HepG2 (cell line): Measurements from ENCODE around the gene PPP1R12C. TPM values are rescaled to one million over a fixed set of nuclear protein-coding genes. Genes with fewer than 3 reads are reported as not detected.
A peak's percentile ranks its signal among the peaks of the same experiment; 100 is the strongest.

Source experiments
- ATAC-seq: fragments of 200-7000 bp; cut with Tn5 transposase; 3 replicates; pipeline ENCODE4 v1.9.1; 2020; ENCODE audit warnings: mild to moderate bottlenecking, moderate library complexity
- BruUV-seq: library from RNA; stranded (reverse); fragments of 400-500 nt; replicated peaks from 2 replicates; lab custom pipeline; 2021; lab: Mats Ljungman, UMichigan
- CTCF ChIA-PET: fragments of 300-600 bp; formaldehyde crosslinking; extraction: SDS; loops from one replicate; lab custom pipeline; 2021; ENCODE audit warnings: low total read pairs, inconsistent platforms, low intra/inter-chr PET ratio; lab: Yijun Ruan, JAX
- POLR2A ChIA-PET: fragments of 350-600 bp; sonication (Branson Sonifier 250); formaldehyde crosslinking; loops from one replicate; lab custom pipeline; 2020; ENCODE audit warnings: antibody characterized with exemption, inconsistent platforms; lab: Yijun Ruan, JAX
- DNase-seq: peaks from one replicate; pipeline ENCODE4 v3.0.0-alpha.2; 2015; ENCODE audit warnings: low spot score
- FAIRE-seq: peaks from 3 replicates; lab custom pipeline; 2011; peaks lifted over from hg19 to GRCh38; lab: Jason Lieb, UNC
- H2AFZ ChIP-seq: one replicate; pipeline ENCODE4 v1.6.1; 2011; ENCODE audit warnings: low read length, inconsistent platforms
- H3K27ac ChIP-seq: fragments of 300-600 bp; 3 replicates; pipeline ENCODE4 v1.8.0; 2011; ENCODE audit warnings: mixed run types, mild to moderate bottlenecking, mixed read lengths, low read length, inconsistent platforms; ENCODE audit not compliant: insufficient read depth; ENCODE audit errors: extremely low read length
- H3K27me3 ChIP-seq, 2 experiments: fragments of 200-600 bp in 1 of 2; 2 replicates in 1 of 2; 3 replicates in 1 of 2; pipeline versions ENCODE4 v1.6.0 to v1.8.0; 2011; ENCODE audit warnings: low read length in 2 of 2, mild to moderate bottlenecking in 2 of 2, moderate library complexity in 2 of 2, inconsistent platforms in 1 of 2; ENCODE audit not compliant: insufficient read depth in 2 of 2, control insufficient read depth in 1 of 2
- H3K36me3 ChIP-seq, 2 experiments: fragments of 200-600 bp in 1 of 2; replicated peaks in 1 of 2; 2 replicates in 1 of 2; 3 replicates in 1 of 2; pipeline versions ENCODE4 v1.5.1 to v1.8.0; 2011; ENCODE audit warnings: low read length in 2 of 2, inconsistent platforms in 1 of 2; ENCODE audit not compliant: insufficient read depth in 2 of 2, control insufficient read depth in 1 of 2
- H3K4me1 ChIP-seq: 2 replicates; pipeline ENCODE4 v1.5.1; 2012; ENCODE audit warnings: low read length, inconsistent platforms; ENCODE audit not compliant: insufficient read depth
- H3K4me2 ChIP-seq: 2 replicates; pipeline ENCODE4 v1.6.0; 2011; ENCODE audit warnings: low read depth, low read length, inconsistent platforms
- H3K4me3 ChIP-seq, 3 experiments: fragments of 200-600 bp in 1 of 3; sonication (generic), shearing (Covaris generic) in 1 of 3; replicated peaks in 1 of 3; 2 replicates each; pipeline ENCODE4 v1.5.1; 2011 to 2016; ENCODE audit warnings: low read length in 3 of 3, inconsistent platforms in 2 of 3, low read depth in 2 of 3, mild to moderate bottlenecking in 2 of 3, control low read depth in 1 of 3, mixed read lengths in 1 of 3; ENCODE audit not compliant: insufficient read depth in 1 of 3
- H3K79me2 ChIP-seq: one replicate; pipeline ENCODE4 v1.6.1; 2011; ENCODE audit warnings: low read length, inconsistent platforms; ENCODE audit not compliant: insufficient read depth
- H3K9ac ChIP-seq: 2 replicates; pipeline ENCODE4 v1.6.0; 2011; ENCODE audit warnings: mild to moderate bottlenecking, low read depth, low read length, inconsistent platforms; ENCODE audit not compliant: insufficient read depth
- H3K9me3 ChIP-seq: 2 replicates; pipeline ENCODE4 v1.5.1; 2012; ENCODE audit warnings: mild to moderate bottlenecking, low read length
- H4K20me1 ChIP-seq: 2 replicates; pipeline ENCODE4 v1.6.0; 2011; ENCODE audit warnings: inconsistent platforms, mild to moderate bottlenecking, low read length, moderate library complexity; ENCODE audit not compliant: insufficient read depth
- KLF6 ChIP-seq: IDR thresholded peaks from 2 replicates; pipeline ENCODE4 v1.8.0; 2016; ENCODE audit warnings: missing biosample characterization, missing genetic modification reagents
- NCOA2 ChIP-seq: sonication (generic); formaldehyde crosslinking; IDR thresholded peaks from 2 replicates; pipeline ENCODE4 v1.8.0; 2022; ENCODE audit warnings: inconsistent platforms
- ZNF337 ChIP-seq: sonication (generic); formaldehyde crosslinking; IDR thresholded peaks from 2 replicates; pipeline ENCODE4 v1.5.1; 2020; ENCODE audit warnings: missing genetic modification reagents, low read depth, mild to moderate bottlenecking, borderline replicate concordance
- ZNF430 ChIP-seq: sonication (generic); formaldehyde crosslinking; IDR thresholded peaks from 2 replicates; pipeline ENCODE4 v1.9.0; 2021; ENCODE audit warnings: mild to moderate bottlenecking, missing genetic modification reagents
- ZNF629 ChIP-seq: sonication (generic); formaldehyde crosslinking; conservative IDR thresholded peaks from 2 replicates; pipeline ENCODE4 v1.5.0; 2020; ENCODE audit warnings: missing genetic modification reagents
- ZZZ3 ChIP-seq: sonication (generic); formaldehyde crosslinking; IDR thresholded peaks from 2 replicates; pipeline ENCODE4 v1.4.0; 2020; ENCODE audit warnings: missing genetic modification reagents, mild to moderate bottlenecking, borderline replicate concordance
- WGBS: methylation state at CpG from one replicate; pipeline ENCODE4 v1.1.6; 2017; ENCODE audit warnings: low lambda C conversion rate; 5-methylcytosine and 5-hydroxymethylcytosine counted together
- in situ Hi-C: cut with HindIII; loops from 2 replicates; pipeline ENCODE4 v1.10.0; 2017; ENCODE audit warnings: low pct_unique_long_range_greater_than_20kb; ENCODE audit not compliant: extremely low pct_ligation_motif_present
- intact Hi-C: fragments of 100-400 bp; cut with micrococcal nuclease; formaldehyde crosslinking; loops from one replicate; pipeline ENCODE4 v1.10.0; 2022; ENCODE audit not compliant: unreplicated experiment
- polyA plus RNA-seq, 8 experiments: library from polyadenylated mRNA; depleted of rRNA in 3 of 8; stranded (reverse) in 7 of 8; unstranded in 1 of 8; fragments of >200 nt; fragmentation: Illumina TruSeq in 4 of 8; extraction: Trizol in 4 of 8; gene quantifications; 2 replicates each; pipeline versions ENCODE4 v1.2.1 to v1.2.3, GENCODE V29; 2011 to 2016; ENCODE audit warnings: low read depth in 4 of 8, missing spikeins in 1 of 8, mixed read lengths in 1 of 8; ENCODE audit not compliant: insufficient read depth in 1 of 8
- total RNA-seq, 5 experiments: library from RNA; depleted of rRNA; stranded (reverse); fragments of >200 nt; fragmentation: Illumina TruSeq; extraction: Trizol; gene quantifications; 2 replicates each; pipeline ENCODE4 v1.2.3, GENCODE V29; 2016; ENCODE audit warnings: low read depth in 1 of 5
- TF ChIP-seq, protein P1 (sequence below): IDR thresholded peaks from 2 replicates; pipeline ENCODE4 v1.6.1; 2018; ENCODE audit warnings: missing genetic modification reagents, mild to moderate bottlenecking, missing compliant biosample characterization

PPP1R12C gene
- total and polyA plus RNA-seq, 2 of the 13 experiments (the other 11 are each of a cell fraction or from before 2014, with no cell fraction given), result 29.7 to 30.3 TPM

DNA sequence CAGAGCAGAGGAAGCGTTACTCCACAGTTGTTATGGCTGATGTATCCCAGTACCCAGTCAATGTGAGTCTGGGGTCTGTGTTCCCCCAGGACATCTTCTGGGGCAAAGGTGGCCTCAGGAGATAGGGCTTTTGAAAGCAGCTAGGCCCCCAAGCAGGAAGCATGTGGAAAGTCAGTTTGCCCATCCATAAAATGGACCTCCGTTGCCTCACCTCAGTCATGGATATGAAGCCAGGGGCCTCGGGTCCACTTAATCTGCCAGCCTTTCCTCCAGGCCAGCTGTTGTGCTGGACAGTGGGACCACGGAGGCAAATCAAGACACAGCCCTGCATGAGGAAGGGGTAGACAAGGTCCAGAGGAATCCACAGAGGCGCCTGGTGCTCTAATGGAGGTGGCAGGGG, 38.4 kb downstream of the PPP1R12C start:
- no TSS peak for BruUV-seq
- in situ Hi-C loops, result no loop called here
- H3K79me2 ChIP-seq, result no peaks in the 10 kb centered on the region
- ChIA-PET CTCF (no interaction called here), POLR2A (interaction anchor here (1.9 kb wide), 1 partner anchor 10 kb away, joined by 11 read pairs; no protein-coding TSS in a partner anchor)
- intact Hi-C loops, result no loop called here
- TF ChIP-seq ZNF629 (CRISPR knock-in tag), result peak; percentile 78
- no peak for TF ChIP-seq NCOA2 (CRISPR knock-in tag)
- TF ChIP-seq ZZZ3 (CRISPR knock-in tag), result no peak
- WGBS, result 72% methylated on average over 2 of the region's 5 CpGs
- H3K4me2 ChIP-seq, result no peak overlapping the region
- no peaks in the 10 kb centered on the region for H4K20me1 ChIP-seq
- peaks cover 33% of the 10 kb centered on the region for H3K4me1 ChIP-seq
- H3K27ac ChIP-seq, result no peak overlapping the region
- DNase-seq (no peak), ATAC-seq (no peak), FAIRE-seq (no peak)
- no peak overlapping the region for H2AFZ ChIP-seq
- H3K9me3 ChIP-seq, result no peaks in the 10 kb centered on the region
- peaks cover 1 to 17% of the 10 kb centered on the region in 2 experiments; a peak in 2 of 5 replicates for H3K27me3 ChIP-seq
- H3K4me3 ChIP-seq, result no peak overlapping the region
- no peak overlapping the region for H3K9ac ChIP-seq
- no peaks in the 10 kb centered on the region for H3K36me3 ChIP-seq

DNA sequence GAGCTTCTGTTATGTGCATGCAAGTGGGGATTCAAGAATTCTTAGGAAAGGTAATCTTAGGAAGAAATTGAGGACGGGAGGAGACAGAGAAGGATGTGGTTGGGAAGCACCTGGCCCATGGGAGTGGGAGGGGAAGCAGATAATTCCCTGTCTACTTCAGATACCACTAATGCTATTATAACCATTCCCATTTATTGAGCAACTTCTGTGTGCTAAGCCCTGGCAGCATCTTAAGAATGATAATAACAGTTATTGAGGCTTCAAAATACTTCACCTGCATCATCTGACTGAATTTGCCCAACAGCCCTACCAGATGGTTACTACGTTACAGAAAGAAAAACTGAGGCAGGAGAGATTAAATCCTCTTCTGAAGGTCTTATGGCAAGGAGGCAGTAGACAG, 40.3 kb downstream of the PPP1R12C start:
- no peak for ATAC-seq
- ChIA-PET CTCF (no interaction called here), POLR2A (no interaction called here)
- no peak overlapping the region for H2AFZ ChIP-seq
- H3K79me2 ChIP-seq, result no peaks in the 10 kb centered on the region
- intact Hi-C loops (no loop called here), in situ Hi-C loops (no loop called here)
- DNase-seq, result no peak
- no peak overlapping the region for H3K27ac ChIP-seq
- no peak overlapping the region for H3K4me3 ChIP-seq
- peaks cover 27% of the 10 kb centered on the region for H3K4me1 ChIP-seq
- 49% methylated on average over 2 of the region's 2 CpGs for WGBS
- no TSS peak for BruUV-seq
- H4K20me1 ChIP-seq, result no peaks in the 10 kb centered on the region
- peaks cover 1 to 17% of the 10 kb centered on the region in 2 experiments; a peak in 2 of 5 replicates for H3K27me3 ChIP-seq
- H3K4me2 ChIP-seq, result no peak overlapping the region
- no peaks in the 10 kb centered on the region for H3K36me3 ChIP-seq
- H3K9ac ChIP-seq, result no peak overlapping the region
- TF ChIP-seq, protein P1, sequence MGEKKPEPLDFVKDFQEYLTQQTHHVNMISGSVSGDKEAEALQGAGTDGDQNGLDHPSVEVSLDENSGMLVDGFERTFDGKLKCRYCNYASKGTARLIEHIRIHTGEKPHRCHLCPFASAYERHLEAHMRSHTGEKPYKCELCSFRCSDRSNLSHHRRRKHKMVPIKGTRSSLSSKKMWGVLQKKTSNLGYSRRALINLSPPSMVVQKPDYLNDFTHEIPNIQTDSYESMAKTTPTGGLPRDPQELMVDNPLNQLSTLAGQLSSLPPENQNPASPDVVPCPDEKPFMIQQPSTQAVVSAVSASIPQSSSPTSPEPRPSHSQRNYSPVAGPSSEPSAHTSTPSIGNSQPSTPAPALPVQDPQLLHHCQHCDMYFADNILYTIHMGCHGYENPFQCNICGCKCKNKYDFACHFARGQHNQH (CRISPR knock-in tag), result no peak
- TF ChIP-seq KLF6 (CRISPR knock-in tag) (no peak), ZNF430 (CRISPR knock-in tag) (no peak), ZNF337 (no peak)
- no peak for FAIRE-seq
- H3K9me3 ChIP-seq, result no peaks in the 10 kb centered on the region
